Pancreas (tissue), 10 donors: Measurements from ENCODE around the gene SEC31B. TPM values are rescaled to one million over a fixed set of nuclear protein-coding genes. Genes with fewer than 3 reads are reported as not detected.

ENCODE experiments used
- ATAC-seq, 4 donors: fragments of 200-7000 bp; cut with Tn5 transposase; one replicate each; pipeline versions ENCODE4 v1.8.0 to v1.9.1; 2020; ENCODE audit warnings: mild to moderate bottlenecking in 4 of 4, moderate library complexity in 4 of 4
- DNase-seq, 6 donors: peaks; one replicate each; pipeline ENCODE4 v3.0.0-alpha.2; 2020
- FAIRE-seq: peaks from 2 replicates; lab custom pipeline; 2012; peaks lifted over from hg19 to GRCh38; lab: Jason Lieb, UNC
- H3K27ac ChIP-seq, 4 donors: fragments of 200-600 bp; sonication (generic); 1 replicate in 3 of 4; 2 replicates in 1 of 4; pipeline versions ENCODE4 v1.5.0 to v1.8.0; 2020
- H3K27me3 ChIP-seq, 4 donors: fragments of 200-600 bp; one replicate each; pipeline ENCODE4 v1.8.0; 2021
- H3K36me3 ChIP-seq, 3 donors: fragments of 200-600 bp; sonication (generic) in 1 of 3; one replicate each; pipeline versions ENCODE4 v1.5.0 to v1.8.0; 2020 to 2021
- H3K4me1 ChIP-seq, 3 donors: fragments of 200-600 bp; one replicate each; pipeline ENCODE4 v1.8.0; 2021
- H3K4me3 ChIP-seq, 4 donors: fragments of 200-600 bp; sonication (generic) in 2 of 4; one replicate each; pipeline versions ENCODE4 v1.5.0 to v1.8.0; 2020 to 2021
- H3K9me3 ChIP-seq, 4 donors: fragments of 200-600 bp; one replicate each; pipeline ENCODE4 v1.8.0; 2021
- WGBS, 2 donors: extraction: QIAGEN DNeasy Blood & Tissue Kit; methylation state at CpG; one replicate each; pipeline ENCODE4 v1.1.7; 2013; 5-methylcytosine and 5-hydroxymethylcytosine counted together
- intact Hi-C, 3 donors: fragments of 100-400 bp; cut with DNase I; formaldehyde crosslinking; loops; one replicate each; pipeline versions ENCODE4 v1.11.1 to v1.14.2; 2022
- polyA plus RNA-seq, 2 donors: library from polyadenylated mRNA; stranded (reverse); fragments of 200-250 nt; gene quantifications; one replicate each; pipeline ENCODE4 v1.2.3, GENCODE V29; 2013
- total RNA-seq, 6 donors: library from RNA; stranded (reverse); fragmentation: NEBNext Ultra II Directional in 4 of 6; extraction: Animal tissue kit (Norgen Biotek cat#: 25700) in 4 of 6; gene quantifications; one replicate each; pipeline versions ENCODE4 v1.2.1 to v1.2.4, GENCODE V29; 2021 to 2023
- TF ChIP-seq, protein P1 (sequence below), 4 donors: fragments of 200-600 bp; sonication (generic) in 3 of 4; IDR thresholded peaks; one replicate each; pipeline versions ENCODE4 v1.5.0 to v1.8.0; 2021; ENCODE audit warnings: antibody characterized with exemption in 4 of 4
- donor health status: healthy with polysubstance abuse.
- donor health status: DM: no; HTN: no; CAD: no; lungs with moderate emphysema.
- donor health status: DM: no; HTN: no; CAD: no.
- donor health status: control.
- donor health status: control.
- donor health status: Bipolar disorder and iron deficiency.
- donor health status: DM: yes; HTN: yes; CAD: no.
- donor health status: DM: no; HTN: no; CAD: no.
- donor health status: DM: no; HTN: no; CAD: no.
- donor health status: DM: yes; HTN: yes; CAD: no.

The SEC31B gene
- total and polyA plus RNA-seq, 8 donors: 1.8 to 14.4 (median 2.4) TPM

DNA sequence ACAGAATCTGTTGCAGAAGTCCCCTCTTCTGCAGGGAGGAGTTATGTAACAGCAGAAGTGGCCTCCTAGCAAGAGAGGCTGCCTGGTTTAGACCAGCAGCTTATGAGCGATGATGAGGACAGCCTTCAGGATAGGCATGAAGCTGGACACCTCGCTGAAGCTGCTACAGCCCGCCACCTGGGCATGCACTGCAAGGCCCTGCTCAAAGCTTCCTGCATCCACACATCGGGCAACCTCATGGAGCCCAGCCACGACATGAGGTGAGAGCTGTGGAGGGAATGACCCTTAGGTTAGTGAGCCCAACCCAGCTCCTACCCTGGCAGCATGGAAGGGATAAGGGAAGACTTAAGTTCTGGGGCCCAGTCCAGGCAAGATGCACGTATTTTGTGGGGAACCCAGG is 32.1 kb downstream of the SEC31B start:
- H3K36me3 ChIP-seq: no peaks in the 10 kb centered on the region
- no peak overlapping the region for H3K27ac ChIP-seq
- H3K9me3 ChIP-seq: no peaks in the 10 kb centered on the region
- FAIRE-seq (no peak), DNase-seq (no peak), ATAC-seq (no peak)
- intact Hi-C loops: no loop called here
- H3K27me3 ChIP-seq: no peaks in the 10 kb centered on the region
- TF ChIP-seq, protein P1, sequence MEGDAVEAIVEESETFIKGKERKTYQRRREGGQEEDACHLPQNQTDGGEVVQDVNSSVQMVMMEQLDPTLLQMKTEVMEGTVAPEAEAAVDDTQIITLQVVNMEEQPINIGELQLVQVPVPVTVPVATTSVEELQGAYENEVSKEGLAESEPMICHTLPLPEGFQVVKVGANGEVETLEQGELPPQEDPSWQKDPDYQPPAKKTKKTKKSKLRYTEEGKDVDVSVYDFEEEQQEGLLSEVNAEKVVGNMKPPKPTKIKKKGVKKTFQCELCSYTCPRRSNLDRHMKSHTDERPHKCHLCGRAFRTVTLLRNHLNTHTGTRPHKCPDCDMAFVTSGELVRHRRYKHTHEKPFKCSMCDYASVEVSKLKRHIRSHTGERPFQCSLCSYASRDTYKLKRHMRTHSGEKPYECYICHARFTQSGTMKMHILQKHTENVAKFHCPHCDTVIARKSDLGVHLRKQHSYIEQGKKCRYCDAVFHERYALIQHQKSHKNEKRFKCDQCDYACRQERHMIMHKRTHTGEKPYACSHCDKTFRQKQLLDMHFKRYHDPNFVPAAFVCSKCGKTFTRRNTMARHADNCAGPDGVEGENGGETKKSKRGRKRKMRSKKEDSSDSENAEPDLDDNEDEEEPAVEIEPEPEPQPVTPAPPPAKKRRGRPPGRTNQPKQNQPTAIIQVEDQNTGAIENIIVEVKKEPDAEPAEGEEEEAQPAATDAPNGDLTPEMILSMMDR (IDR thresholded peaks at IDR 0.05): no peak
- H3K4me1 ChIP-seq: peaks cover 0 to 6% (median 0%) of the 10 kb centered on the region in 3 donors
- H3K4me3 ChIP-seq: no peak overlapping the region
- 84 to 88% methylated on average over 6 of the region's 6 CpGs for WGBS, 2 donors

DNA sequence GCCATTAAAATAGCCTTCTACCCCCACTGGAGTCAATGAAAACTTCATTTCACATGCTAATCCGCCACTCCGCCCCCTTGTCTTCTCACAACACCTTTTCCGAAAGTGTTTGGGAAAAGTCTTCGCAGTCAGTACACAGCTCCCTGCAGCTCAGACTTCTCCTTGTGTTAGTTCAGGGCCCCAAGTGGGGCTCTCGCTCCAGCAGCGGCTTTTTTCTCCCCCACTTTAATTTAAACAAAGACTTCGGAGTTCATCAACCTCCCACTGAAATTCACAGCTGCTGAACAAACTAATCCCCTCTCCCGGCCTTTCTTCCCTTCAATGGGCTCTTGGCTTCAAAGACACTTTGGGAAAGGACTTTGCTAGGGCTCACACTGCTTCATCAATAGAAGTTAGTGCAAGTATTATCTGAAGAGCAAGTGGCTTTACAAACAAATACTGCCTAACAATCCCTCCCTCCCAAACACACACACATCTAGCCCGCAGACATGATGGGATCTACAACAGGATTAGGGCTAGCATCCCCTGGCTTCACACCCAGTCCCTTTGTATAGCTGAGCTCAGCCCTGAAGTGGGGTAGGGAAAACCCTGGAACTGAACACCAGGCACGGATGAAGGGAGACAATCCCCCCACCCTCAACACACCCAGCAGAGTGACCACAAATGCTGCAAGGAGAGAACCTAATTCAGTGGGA is 33.7 kb downstream of the SEC31B start:
- H3K4me1 ChIP-seq: peaks cover 0 to 9% (median 0%) of the 10 kb centered on the region in 3 donors
- TF ChIP-seq, protein P1 (IDR thresholded peaks at IDR 0.05): no peak
- H3K27me3 ChIP-seq: no peaks in the 10 kb centered on the region
- no peak for DNase-seq
- no peaks in the 10 kb centered on the region for H3K36me3 ChIP-seq
- no peaks in the 10 kb centered on the region for H3K9me3 ChIP-seq
- WGBS, 2 donors: 91 to 95% methylated on average over 10 of the region's 10 CpGs
- intact Hi-C loops: no loop called here
- ATAC-seq: no peak
- H3K4me3 ChIP-seq: no peak overlapping the region
- no peak for FAIRE-seq
- H3K27ac ChIP-seq: no peak overlapping the region

DNA sequence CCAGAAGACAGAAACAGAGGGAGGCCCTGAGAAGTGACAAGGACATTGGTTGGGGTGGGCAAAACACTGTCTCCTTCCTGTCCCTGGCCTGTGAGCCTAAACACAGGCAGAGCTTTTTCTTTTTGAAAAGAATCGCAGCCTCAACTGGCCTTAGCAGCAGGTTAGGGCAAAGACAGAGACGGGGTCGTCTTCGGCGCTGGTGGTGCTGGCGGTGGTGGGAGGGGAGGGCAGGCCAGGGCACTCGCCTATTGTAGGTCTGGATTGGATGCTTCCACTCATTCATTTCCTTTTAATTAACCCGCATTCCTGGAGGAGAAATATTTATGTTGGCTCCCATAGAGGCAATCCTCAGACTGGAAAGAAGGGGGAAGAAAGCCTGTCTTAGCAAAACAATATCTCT is 34.3 kb downstream of the SEC31B start:
- Histone ChIP-seq H3K9me3 (no peaks in the 10 kb centered on the region), H3K27me3 (no peaks in the 10 kb centered on the region), H3K4me1 (peaks cover 0 to 9% (median 0%) of the 10 kb centered on the region in 3 donors), H3K4me3 (no peak overlapping the region), H3K27ac (no peak overlapping the region), H3K36me3 (no peaks in the 10 kb centered on the region)
- TF ChIP-seq, protein P1 (IDR thresholded peaks at IDR 0.05): no peak
- 80 to 87% methylated on average over 8 of the region's 8 CpGs for WGBS, 2 donors
- intact Hi-C loops: no loop called here
- DNase-seq (no peak), ATAC-seq (no peak), FAIRE-seq (no peak)

DNA sequence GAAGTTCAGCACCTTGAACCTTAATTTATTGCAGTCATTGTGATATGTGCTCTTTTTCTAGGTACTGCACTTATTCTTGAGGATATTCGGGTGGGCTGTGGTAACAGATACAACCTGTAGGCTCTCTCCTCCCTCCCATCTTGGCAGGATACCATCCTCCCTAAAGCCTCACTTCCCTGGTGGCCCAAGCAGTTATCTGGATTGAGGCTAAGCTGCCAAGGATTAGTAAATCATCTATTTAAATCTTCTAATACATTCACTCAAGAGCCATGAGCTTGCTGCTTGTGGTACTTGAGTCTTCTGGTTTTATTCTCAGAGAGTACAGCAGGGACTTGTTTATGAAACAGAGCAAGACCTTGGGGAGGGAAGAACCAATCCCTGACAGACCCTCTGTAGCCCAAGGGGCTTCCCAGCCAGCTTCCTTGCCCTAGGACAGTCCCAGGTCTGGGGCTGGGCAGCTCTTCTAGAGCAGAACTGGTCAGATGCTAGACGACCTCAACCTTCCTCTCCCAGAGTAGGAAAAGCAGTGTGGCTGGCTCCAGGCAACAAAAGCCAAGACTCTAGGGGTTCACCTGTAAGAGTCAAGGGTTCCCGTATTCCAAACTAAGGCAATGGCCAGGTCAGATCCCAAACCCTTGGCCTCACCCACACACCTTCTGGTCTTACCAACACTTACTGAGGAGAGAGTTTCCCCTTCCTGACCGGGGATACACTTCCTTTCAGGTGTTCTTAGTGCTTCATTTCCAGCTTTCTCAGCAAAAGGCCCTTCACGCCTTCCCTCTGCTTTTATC is 35.6 kb downstream of the SEC31B start:
- Histone ChIP-seq H3K4me3 (no peak overlapping the region), H3K9me3 (no peaks in the 10 kb centered on the region), H3K4me1 (peaks cover 0 to 9% (median 0%) of the 10 kb centered on the region in 3 donors), H3K36me3 (no peaks in the 10 kb centered on the region), H3K27me3 (no peaks in the 10 kb centered on the region), H3K27ac (no peak overlapping the region)
- WGBS, 2 donors: 82% methylated on average over 5 of the region's 5 CpGs
- intact Hi-C loops: no loop called here
- no peak for FAIRE-seq
- no peak for ATAC-seq
- no peak for DNase-seq
- TF ChIP-seq, protein P1 (IDR thresholded peaks at IDR 0.05): no peak
